NCI-H2196 (cell line): ENCODE measurements around the gene HLTF.

Experiments
- DNase-seq: peaks from one replicate; lab custom pipeline; 2025; ENCODE audit not compliant: unreplicated experiment; lab: John Stamatoyannopoulos, UW

The HLTF gene

GRCh38 chr3:149018247-149018646 is 68.1 kb downstream of the HLTF start:
- no peak for DNase-seq

- DNase-seq = no peak
Measured at GRCh38 chr3:149016669-149017541, 69.4 kb downstream of the HLTF start.

DNA sequence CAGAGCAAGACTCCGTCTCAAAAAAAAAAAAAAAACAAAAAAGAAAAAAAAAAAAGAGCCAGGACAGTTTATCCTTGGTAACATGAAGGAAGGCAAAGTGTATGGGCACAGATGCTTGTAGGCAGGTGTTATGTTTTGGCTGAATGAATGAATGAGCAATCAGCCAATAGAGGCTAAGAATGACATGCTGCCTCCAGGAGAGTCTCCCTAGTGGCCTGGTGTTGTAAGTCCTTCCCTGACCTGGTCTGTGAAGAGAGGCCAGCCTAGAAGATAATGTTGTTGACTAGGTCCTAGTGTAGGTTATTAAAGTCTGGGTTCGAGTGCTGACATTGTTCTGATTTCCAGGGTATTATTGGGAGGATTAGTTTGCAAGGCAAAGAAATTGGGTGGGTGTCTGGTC is 70.1 kb downstream of the HLTF start:
- no peak for DNase-seq

- DNase-seq = no peak
Measured at GRCh38 chr3:149015393-149015792, 70.9 kb downstream of the HLTF start.

- DNase-seq = no peak
Measured at GRCh38 chr3:149013726-149014125, 72.6 kb downstream of the HLTF start.

DNA sequence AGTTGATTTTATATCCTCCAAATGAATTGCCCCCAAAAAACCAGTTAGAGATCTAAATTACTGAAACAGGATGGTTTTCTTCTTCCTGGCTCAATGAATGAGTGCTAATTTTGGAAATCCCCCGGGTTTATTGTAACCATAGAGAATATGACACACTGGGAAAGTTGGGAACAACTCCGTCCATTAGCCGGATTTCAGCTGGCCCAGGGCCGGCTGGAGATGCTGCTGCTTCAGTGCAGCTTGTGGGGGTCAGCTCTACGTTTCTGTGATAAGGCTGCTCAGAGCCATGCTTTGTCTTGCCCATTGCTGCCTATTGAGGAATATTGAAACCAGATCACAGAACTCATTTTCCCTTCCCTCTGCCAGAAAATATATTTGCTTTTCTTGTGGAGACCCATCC is 74.7 kb downstream of the HLTF start:
- DNase-seq = no peak

DNA sequence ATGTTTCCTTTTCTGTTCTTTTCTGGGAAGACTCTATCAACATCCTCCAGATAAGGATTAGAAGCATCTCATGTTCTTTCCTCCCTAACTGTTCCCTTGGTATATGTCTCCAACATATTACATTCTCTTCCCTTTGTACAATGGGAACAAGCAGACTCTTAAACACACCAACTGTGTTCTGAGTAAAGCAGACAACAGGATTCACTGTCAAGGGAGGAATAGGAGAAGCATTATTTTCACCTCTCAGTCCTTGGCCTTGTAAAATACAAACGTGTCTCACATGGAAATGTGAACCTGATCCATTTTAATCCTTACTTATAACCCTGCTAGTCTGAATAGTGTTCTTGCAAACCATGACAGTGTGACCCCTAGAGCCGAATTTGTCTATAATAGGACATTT is 75.4 kb downstream of the HLTF start:
- no peak for DNase-seq

GRCh38 chr3:149010504-149010951 is 75.8 kb downstream of the HLTF start:
- no peak for DNase-seq

GRCh38 chr3:149009732-149010131 is 76.6 kb downstream of the HLTF start:
- DNase-seq = no peak

DNA sequence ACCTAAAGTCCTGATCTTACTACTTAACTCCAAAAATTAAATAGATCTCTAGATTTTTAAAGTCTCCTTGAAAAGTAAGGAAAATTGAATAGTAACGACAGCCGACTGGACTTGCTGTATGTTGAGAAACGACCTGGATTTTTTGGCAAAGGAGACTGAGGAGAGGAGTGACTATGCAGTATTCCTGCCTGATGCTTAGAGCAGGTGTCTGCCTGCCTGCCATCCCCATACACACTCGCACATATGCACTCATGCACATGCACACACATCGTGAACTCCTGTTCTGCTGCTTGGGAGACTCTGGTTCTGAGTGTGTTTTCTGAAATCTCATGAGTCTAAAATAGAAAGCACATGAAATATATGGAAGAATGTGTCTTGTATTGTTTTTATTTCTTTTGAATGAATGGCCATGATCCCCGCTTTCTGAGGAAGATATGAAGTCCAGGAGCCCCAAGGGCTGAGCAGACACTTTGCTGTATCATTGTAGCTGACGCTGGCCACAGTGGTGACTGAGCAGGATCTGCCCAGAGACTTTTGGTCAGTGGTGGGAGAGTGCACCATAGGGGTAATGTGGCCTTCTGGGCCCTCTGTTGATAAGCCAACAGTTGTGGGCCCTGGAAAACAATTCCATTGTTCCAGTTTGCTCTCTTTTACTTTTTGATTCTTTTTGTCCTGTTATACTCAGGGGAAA is 78.6 kb downstream of the HLTF start:
- DNase-seq = no peak

- DNase-seq = no peak
Measured at GRCh38 chr3:149005416-149005815, 80.9 kb downstream of the HLTF start.

DNA sequence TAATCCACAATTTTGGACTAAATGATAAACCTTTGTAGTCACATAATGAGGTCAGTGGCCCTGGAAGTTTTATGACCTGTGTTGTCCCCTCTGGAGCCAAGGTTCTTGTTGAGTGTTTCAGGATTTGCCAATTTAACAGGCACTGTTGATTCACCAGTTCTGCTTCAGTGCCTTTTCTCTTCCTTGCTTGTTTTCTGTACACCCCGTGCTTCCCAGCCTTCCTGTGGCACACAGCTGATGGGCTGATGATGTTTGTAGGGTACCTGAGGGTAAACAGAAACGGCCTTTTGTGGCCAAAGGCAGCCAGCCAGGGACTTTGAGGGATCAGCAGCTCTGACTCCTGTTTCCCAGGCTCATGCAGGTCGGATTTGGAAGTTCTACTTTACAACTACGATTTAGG is 81.7 kb downstream of the HLTF start:
- peak; percentile 83 for DNase-seq

GRCh38 chr3:149003653-149004305 is 82.6 kb downstream of the HLTF start:
- peak; percentile 27 for DNase-seq

- DNase-seq = no peak
Measured at GRCh38 chr3:149001727-149002126, 84.6 kb downstream of the HLTF start.

GRCh38 chr3:149000206-149000745 is 86.1 kb downstream of the HLTF start:
- no peak for DNase-seq

- DNase-seq = no peak
Measured at GRCh38 chr3:148999806-149000205, 86.5 kb downstream of the HLTF start.

DNA sequence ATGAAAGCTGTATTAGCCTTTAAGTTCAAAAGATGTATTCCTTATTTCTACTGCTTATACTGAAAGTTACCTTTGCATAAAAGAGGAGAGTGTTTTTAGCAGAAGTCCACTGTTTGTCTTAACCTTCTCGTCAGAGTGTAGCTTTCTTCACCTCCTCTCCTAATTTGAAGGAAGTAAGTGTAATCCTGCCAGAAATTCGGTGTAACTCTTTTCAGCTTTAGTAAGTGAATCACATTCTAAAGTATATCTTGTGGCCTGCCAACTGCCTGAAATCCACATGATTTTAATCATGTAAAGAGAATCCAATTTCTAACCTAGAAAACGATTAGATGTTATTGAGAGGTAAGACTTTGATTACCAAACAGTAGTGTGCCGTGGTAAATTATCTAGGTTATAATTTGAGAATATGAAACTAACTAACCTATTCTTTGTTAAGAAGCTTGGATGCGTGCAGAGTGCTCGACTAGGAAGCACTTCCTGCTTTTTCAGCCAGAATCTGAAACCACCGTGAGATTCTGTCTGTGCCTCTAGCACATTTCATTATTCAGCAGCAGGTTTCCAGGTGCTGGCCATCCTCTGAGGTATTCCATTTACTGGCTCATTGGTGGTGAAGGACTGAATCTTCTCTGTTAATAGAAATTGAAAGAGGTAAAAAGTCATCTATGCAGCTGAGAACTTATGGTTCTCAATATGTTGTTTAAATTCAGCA is 87.5 kb downstream of the HLTF start:
- DNase-seq = peak; percentile 35

- DNase-seq = no peak
Measured at GRCh38 chr3:148998297-148998696, 88.0 kb downstream of the HLTF start.

GRCh38 chr3:148997623-148998022 is 88.7 kb downstream of the HLTF start:
- DNase-seq = no peak

GRCh38 chr3:148992635-148993255 is 93.6 kb downstream of the HLTF start:
- DNase-seq = no peak
